Caco-2 (cell line): ENCODE results near the gene MEG3. TPM values are rescaled to one million over a fixed set of nuclear protein-coding genes. Genes with fewer than 3 reads are reported as not detected.

Source experiments
- BruUV-seq: library from RNA; stranded (reverse); fragments of 400-500 nt; replicated peaks from 2 replicates; lab custom pipeline; 2021; lab: Mats Ljungman, UMichigan
- CTCF ChIA-PET: fragments of 300-600 bp; sonication (Branson Sonifier 250); formaldehyde crosslinking; loops from one replicate; lab custom pipeline; 2022; ENCODE audit warnings: antibody characterized with exemption; lab: Charles Lee
- POLR2A ChIA-PET: fragments of 300-600 bp; sonication (Branson Sonifier 250); formaldehyde crosslinking; loops from one replicate; lab custom pipeline; 2022; ENCODE audit warnings: antibody characterized with exemption; lab: Charles Lee
- DNase-seq, 2 experiments: peaks; one replicate each; pipeline versions ENCODE4 v3.0.0 to v3.0.0-alpha.2; 2020 to 2022
- H3K27me3 ChIP-seq: replicated peaks from 2 replicates; pipeline ENCODE4 v1.6.0; 2011; ENCODE audit warnings: low read length; ENCODE audit not compliant: control insufficient read depth, insufficient read depth
- H3K36me3 ChIP-seq: 2 replicates; pipeline ENCODE4 v1.5.1; 2011; ENCODE audit warnings: low read length; ENCODE audit not compliant: control insufficient read depth, insufficient read depth
- H3K4me1 ChIP-seq: fragments of 250-450 bp; sonication (Bioruptor Pico); 2 replicates; pipeline ENCODE4 v1.5.1; 2020; ENCODE audit warnings: mild to moderate bottlenecking
- H3K4me3 ChIP-seq: 2 replicates; pipeline ENCODE4 v1.5.1; 2011; ENCODE audit warnings: low read depth, mild to moderate bottlenecking, control low read depth, low read length
- H3K9me3 ChIP-seq: fragments of 250-450 bp; sonication (Bioruptor Pico); 2 replicates; pipeline ENCODE4 v1.5.1; 2020; ENCODE audit warnings: mild to moderate bottlenecking, moderate library complexity
- H3K27ac Mint-ChIP-seq: one replicate; pipeline ENCODE4 v1.8.0; 2022; ENCODE audit warnings: mixed read lengths; ENCODE audit not compliant: unreplicated experiment
- H3K27me3 Mint-ChIP-seq: one replicate; pipeline ENCODE4 v1.8.0; 2022; ENCODE audit warnings: mixed read lengths; ENCODE audit not compliant: insufficient read depth, unreplicated experiment
- H3K36me3 Mint-ChIP-seq: one replicate; pipeline ENCODE4 v1.8.0; 2022; ENCODE audit warnings: mild to moderate bottlenecking, mixed read lengths; ENCODE audit not compliant: insufficient read depth, unreplicated experiment
- H3K4me1 Mint-ChIP-seq: one replicate; pipeline ENCODE4 v1.8.0; 2022; ENCODE audit warnings: low read depth, mixed read lengths; ENCODE audit not compliant: unreplicated experiment
- H3K4me3 Mint-ChIP-seq: one replicate; pipeline ENCODE4 v1.8.0; 2022; ENCODE audit warnings: mild to moderate bottlenecking, moderate library complexity, mixed read lengths; ENCODE audit not compliant: unreplicated experiment
- H3K9me3 Mint-ChIP-seq: one replicate; pipeline ENCODE4 v1.8.0; 2022; ENCODE audit warnings: mixed read lengths; ENCODE audit not compliant: unreplicated experiment
- intact Hi-C: fragments of 100-400 bp; cut with micrococcal nuclease; formaldehyde crosslinking; loops from one replicate; pipeline ENCODE4 v1.10.0; 2022; ENCODE audit not compliant: unreplicated experiment
- total RNA-seq: library from RNA; stranded (reverse); gene quantifications from 2 replicates; pipeline ENCODE4 v1.2.3, GENCODE V29; 2022
- TF ChIP-seq, protein P1 (sequence below), 2 experiments: fragments of 200-600 bp in 1 of 2; IDR thresholded peaks; 1 replicate in 1 of 2; 2 replicates in 1 of 2; pipeline versions ENCODE4 v1.5.1 to v1.8.0; 2011 to 2022; ENCODE audit warnings: antibody characterized with exemption in 1 of 2, control low read depth in 1 of 2, inconsistent platforms in 1 of 2, low read depth in 1 of 2, low read length in 1 of 2, mild to moderate bottlenecking in 1 of 2, moderate library complexity in 1 of 2; ENCODE audit not compliant: insufficient read depth in 1 of 2, severe bottlenecking in 1 of 2, unreplicated experiment in 1 of 2

The MEG3 gene
- total RNA-seq, 1 experiment from 2014 or later = not detected

DNA sequence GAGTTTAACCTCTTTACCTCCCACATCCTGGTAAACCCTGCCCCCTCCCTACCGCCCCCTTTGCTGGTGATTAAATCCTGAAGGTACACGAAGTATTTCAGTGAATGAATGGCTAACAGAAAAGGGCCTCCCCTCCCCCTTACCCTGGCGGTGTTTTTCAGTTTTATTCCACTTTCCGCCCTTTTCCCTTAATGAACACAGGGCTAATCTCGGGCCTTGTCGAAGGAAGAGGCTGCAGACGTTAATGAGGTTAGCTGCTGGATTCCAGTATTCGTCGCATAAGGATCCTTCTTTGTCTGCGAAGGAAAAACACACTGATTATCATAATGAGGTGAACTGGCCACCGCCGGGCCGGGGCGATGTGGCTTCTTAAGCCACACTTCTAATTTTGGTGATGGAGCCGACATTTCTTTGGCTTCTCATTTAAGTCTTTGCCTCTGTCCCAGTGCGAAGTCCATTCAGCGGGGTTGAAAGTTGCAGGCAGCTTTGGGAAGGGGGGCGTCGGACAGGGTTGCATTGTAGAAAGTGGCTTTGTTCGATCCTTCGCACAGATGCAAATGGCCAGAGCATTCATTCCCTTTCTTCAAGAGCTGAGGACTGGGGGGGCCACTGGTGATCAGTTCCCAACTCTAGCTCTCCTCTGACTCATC lies 6.5 kb downstream of the MEG3 start:
- no peaks in the 10 kb centered on the region for H3K36me3 ChIP-seq
- H3K4me1 ChIP-seq = peaks cover 5% of the 10 kb centered on the region; the same call in 1 of the 2 replicates
- Mint-ChIP-seq H3K27ac (no peak overlapping the region), H3K36me3 (no peaks in the 10 kb centered on the region), H3K4me1 (peaks cover 19% of the 10 kb centered on the region), H3K9me3 (no peaks in the 10 kb centered on the region), H3K27me3 (no peaks in the 10 kb centered on the region), H3K4me3 (no peak overlapping the region)
- POLR2A ChIA-PET = no interaction called here
- intact Hi-C loops = no loop called here
- no peaks in the 10 kb centered on the region for H3K27me3 ChIP-seq
- CTCF ChIA-PET = no interaction called here
- TF ChIP-seq, protein P1, sequence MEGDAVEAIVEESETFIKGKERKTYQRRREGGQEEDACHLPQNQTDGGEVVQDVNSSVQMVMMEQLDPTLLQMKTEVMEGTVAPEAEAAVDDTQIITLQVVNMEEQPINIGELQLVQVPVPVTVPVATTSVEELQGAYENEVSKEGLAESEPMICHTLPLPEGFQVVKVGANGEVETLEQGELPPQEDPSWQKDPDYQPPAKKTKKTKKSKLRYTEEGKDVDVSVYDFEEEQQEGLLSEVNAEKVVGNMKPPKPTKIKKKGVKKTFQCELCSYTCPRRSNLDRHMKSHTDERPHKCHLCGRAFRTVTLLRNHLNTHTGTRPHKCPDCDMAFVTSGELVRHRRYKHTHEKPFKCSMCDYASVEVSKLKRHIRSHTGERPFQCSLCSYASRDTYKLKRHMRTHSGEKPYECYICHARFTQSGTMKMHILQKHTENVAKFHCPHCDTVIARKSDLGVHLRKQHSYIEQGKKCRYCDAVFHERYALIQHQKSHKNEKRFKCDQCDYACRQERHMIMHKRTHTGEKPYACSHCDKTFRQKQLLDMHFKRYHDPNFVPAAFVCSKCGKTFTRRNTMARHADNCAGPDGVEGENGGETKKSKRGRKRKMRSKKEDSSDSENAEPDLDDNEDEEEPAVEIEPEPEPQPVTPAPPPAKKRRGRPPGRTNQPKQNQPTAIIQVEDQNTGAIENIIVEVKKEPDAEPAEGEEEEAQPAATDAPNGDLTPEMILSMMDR (IDR thresholded peaks at IDR 0.05; ENCODE audit: insufficient read depth in 1 of 2, low read depth in 1 of 2, low read length in 1 of 2, severe bottlenecking in 1 of 2, unreplicated experiment in 1 of 2) = no peak
- no peaks in the 10 kb centered on the region for H3K9me3 ChIP-seq
- no TSS peak for BruUV-seq
- H3K4me3 ChIP-seq = no peak overlapping the region
- DNase-seq = no peak

DNA sequence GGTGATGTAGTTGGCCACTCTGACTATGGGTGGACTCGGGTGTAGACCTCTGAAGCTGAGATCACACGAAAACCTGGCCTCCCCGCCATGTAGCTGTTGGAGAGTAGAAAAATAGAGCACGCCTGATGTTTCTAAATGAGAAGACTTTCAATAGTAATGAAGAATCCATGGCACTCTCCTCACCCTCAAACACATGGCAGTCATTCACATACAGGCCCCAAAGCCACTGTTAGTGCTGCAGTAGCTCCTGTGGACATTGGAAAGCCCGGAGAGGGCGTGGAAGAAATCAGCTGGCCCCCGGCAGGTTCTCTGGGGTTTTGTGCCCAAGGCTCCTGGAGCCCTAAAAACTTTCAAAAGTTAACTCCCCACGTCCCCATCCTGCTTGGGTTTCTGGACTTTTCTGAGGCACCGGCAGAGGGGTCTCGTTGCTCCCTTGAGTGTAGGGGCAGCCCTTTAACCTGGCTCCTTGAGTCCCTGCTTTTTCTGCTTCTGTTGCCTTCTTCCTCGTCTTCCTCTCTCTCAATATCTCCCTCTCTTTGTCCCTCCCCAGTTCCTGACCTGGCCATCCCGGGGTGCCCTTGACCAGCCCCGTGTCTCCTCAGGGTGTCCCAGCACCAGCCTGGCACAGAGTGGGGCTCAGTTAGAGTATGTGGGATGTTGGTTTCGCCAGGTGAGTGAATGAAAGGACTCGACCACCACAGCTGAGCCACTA lies 8.3 kb downstream of the MEG3 start:
- BruUV-seq = no TSS peak
- Mint-ChIP-seq H3K4me3 (no peak overlapping the region), H3K27me3 (no peaks in the 10 kb centered on the region), H3K4me1 (peaks cover 21% of the 10 kb centered on the region), H3K9me3 (no peaks in the 10 kb centered on the region), H3K27ac (no peak overlapping the region), H3K36me3 (no peaks in the 10 kb centered on the region)
- no peaks in the 10 kb centered on the region for H3K9me3 ChIP-seq
- POLR2A ChIA-PET = no interaction called here
- TF ChIP-seq, protein P1 (IDR thresholded peaks at IDR 0.05; ENCODE audit: insufficient read depth in 1 of 2, low read depth in 1 of 2, low read length in 1 of 2, severe bottlenecking in 1 of 2, unreplicated experiment in 1 of 2) = no peak
- H3K4me1 ChIP-seq = peaks cover 5% of the 10 kb centered on the region; the same call in 1 of the 2 replicates
- H3K36me3 ChIP-seq = no peaks in the 10 kb centered on the region
- H3K4me3 ChIP-seq = no peak overlapping the region
- CTCF ChIA-PET = no interaction called here
- intact Hi-C loops = no loop called here
- no peak for DNase-seq
- H3K27me3 ChIP-seq = no peaks in the 10 kb centered on the region

DNA sequence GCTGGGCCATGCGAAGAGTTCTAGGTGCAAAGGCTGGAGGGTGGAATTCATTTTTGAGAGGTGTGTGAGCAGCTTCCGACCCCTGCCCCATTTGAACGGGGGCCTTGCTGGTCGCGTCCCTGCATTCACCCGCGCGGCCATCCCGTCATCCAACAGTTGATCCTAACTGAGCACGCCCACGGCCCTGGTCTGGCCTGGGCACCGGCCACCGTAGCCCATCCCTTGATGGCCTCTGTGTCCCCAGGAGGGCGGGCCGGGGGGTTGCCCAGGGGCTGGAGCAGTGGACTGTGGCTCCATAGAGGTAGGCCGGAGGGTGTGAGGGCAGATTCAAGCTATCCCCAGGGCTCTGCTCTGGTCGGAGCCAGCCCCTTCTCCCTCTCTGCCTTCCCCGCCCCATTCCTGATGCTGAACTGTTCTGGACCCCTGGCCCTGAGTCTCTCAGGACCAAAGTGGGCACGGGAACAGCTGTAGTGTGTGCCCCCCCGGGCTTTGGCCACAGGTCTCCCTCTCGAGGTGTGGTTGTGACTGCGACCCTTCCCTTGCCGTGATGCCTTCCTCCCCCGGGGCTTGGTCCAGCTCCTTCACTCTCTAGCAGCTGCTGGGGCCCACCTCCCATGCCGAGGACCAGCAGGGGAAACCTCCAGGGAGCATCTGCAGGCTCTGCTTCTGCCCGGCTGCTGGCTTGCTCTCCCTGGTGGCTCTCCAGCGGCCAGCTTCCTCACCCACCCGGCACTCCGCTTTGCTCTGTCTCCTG lies 9.1 kb downstream of the MEG3 start:
- Histone ChIP-seq H3K4me1 (peaks cover 5% of the 10 kb centered on the region; the same call in 1 of the 2 replicates), H3K9me3 (no peaks in the 10 kb centered on the region), H3K4me3 (no peak overlapping the region), H3K36me3 (no peaks in the 10 kb centered on the region), H3K27me3 (no peaks in the 10 kb centered on the region)
- Mint-ChIP-seq H3K27me3 (no peaks in the 10 kb centered on the region), H3K36me3 (no peaks in the 10 kb centered on the region), H3K27ac (no peak overlapping the region), H3K4me3 (no peak overlapping the region), H3K4me1 (peaks cover 18% of the 10 kb centered on the region), H3K9me3 (no peaks in the 10 kb centered on the region)
- BruUV-seq = no TSS peak
- DNase-seq = no peak
- POLR2A ChIA-PET = no interaction called here
- CTCF ChIA-PET = no interaction called here
- intact Hi-C loops = no loop called here
- TF ChIP-seq, protein P1 (IDR thresholded peaks at IDR 0.05; ENCODE audit: insufficient read depth in 1 of 2, low read depth in 1 of 2, low read length in 1 of 2, severe bottlenecking in 1 of 2, unreplicated experiment in 1 of 2) = no peak
